Measurements from ENCODE around the gene MB.

DNA sequence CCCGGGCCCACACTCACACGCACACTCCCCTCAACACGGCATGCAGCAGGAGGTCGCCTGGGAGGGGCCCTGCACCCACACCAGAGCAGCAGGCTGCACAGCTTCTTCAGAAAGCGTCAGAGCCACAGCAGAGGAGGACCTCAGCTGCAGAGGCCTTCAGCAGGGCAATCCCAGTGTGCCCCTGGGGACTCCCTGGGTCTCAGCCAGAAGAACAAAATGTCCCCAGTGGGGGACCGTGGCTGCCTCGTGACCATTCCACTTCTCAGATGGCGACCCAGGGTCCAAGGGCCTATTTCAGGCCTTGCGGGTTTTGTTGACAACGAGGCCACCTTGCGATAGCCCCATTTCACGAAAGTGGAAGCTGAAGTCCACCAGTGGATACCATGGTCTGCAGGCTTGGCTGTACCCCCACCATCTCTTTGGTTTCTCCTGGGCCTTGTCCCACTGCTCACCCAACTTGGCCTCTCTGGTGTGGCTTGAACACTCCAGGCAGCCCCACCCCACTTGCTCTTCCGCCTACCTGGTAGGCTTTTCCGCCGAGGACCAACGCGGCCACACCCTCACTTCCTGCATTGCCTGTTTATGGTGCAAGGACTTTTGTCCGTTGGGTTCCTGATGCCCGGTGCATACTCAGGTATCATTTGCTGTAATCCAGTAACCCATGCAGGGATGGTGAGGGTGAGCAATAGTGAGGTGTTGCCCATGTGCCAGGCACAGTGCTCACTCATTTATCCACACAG, 38.1 kb downstream of the MB start:
- TF ChIP-seq, protein P1, sequence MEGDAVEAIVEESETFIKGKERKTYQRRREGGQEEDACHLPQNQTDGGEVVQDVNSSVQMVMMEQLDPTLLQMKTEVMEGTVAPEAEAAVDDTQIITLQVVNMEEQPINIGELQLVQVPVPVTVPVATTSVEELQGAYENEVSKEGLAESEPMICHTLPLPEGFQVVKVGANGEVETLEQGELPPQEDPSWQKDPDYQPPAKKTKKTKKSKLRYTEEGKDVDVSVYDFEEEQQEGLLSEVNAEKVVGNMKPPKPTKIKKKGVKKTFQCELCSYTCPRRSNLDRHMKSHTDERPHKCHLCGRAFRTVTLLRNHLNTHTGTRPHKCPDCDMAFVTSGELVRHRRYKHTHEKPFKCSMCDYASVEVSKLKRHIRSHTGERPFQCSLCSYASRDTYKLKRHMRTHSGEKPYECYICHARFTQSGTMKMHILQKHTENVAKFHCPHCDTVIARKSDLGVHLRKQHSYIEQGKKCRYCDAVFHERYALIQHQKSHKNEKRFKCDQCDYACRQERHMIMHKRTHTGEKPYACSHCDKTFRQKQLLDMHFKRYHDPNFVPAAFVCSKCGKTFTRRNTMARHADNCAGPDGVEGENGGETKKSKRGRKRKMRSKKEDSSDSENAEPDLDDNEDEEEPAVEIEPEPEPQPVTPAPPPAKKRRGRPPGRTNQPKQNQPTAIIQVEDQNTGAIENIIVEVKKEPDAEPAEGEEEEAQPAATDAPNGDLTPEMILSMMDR (conservative IDR thresholded peaks at IDR 0.05; ENCODE audit: low read depth in 2 of 2) = no peak
- no peak for TF ChIP-seq EZH2 (IDR thresholded peaks at IDR 0.05; ENCODE audit: low read depth, unreplicated experiment)
- no peak for TF ChIP-seq POLR2AphosphoS5 (IDR thresholded peaks at IDR 0.05; ENCODE audit: low read depth)
- no peak for TF ChIP-seq EZH2phosphoT487 (IDR thresholded peaks at IDR 0.05; ENCODE audit: unreplicated experiment)
- TF ChIP-seq ZNF114 (CRISPR knock-in tag; IDR thresholded peaks at IDR 0.05) = no peak
- TF ChIP-seq, protein P2, sequence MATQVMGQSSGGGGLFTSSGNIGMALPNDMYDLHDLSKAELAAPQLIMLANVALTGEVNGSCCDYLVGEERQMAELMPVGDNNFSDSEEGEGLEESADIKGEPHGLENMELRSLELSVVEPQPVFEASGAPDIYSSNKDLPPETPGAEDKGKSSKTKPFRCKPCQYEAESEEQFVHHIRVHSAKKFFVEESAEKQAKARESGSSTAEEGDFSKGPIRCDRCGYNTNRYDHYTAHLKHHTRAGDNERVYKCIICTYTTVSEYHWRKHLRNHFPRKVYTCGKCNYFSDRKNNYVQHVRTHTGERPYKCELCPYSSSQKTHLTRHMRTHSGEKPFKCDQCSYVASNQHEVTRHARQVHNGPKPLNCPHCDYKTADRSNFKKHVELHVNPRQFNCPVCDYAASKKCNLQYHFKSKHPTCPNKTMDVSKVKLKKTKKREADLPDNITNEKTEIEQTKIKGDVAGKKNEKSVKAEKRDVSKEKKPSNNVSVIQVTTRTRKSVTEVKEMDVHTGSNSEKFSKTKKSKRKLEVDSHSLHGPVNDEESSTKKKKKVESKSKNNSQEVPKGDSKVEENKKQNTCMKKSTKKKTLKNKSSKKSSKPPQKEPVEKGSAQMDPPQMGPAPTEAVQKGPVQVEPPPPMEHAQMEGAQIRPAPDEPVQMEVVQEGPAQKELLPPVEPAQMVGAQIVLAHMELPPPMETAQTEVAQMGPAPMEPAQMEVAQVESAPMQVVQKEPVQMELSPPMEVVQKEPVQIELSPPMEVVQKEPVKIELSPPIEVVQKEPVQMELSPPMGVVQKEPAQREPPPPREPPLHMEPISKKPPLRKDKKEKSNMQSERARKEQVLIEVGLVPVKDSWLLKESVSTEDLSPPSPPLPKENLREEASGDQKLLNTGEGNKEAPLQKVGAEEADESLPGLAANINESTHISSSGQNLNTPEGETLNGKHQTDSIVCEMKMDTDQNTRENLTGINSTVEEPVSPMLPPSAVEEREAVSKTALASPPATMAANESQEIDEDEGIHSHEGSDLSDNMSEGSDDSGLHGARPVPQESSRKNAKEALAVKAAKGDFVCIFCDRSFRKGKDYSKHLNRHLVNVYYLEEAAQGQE (IDR thresholded peaks at IDR 0.05; ENCODE audit: unreplicated experiment) = no peak
- TF ChIP-seq CREB1 (CRISPR knock-in tag; IDR thresholded peaks at IDR 0.05; ENCODE audit: low read depth) = no peak
- TF ChIP-seq JUNB (IDR thresholded peaks at IDR 0.05; ENCODE audit: unreplicated experiment) = no peak
- no peak for TF ChIP-seq NANOG (IDR thresholded peaks at IDR 0.05; ENCODE audit: borderline replicate concordance)
- no peak for TF ChIP-seq STAT1 (IDR thresholded peaks at IDR 0.05; ENCODE audit: unreplicated experiment)
- TF ChIP-seq ETS1 (IDR thresholded peaks at IDR 0.05) = no peak
- TF ChIP-seq ZNF331 (CRISPR knock-in tag; IDR thresholded peaks at IDR 0.05; ENCODE audit: low read depth) = no peak
- no peak for TF ChIP-seq ZNF462 (CRISPR knock-in tag; IDR thresholded peaks at IDR 0.05)
